GM19240 (cell line): Measurements from ENCODE around the gene EDN3.
"Not testable (repeated sequence)": the region's sequence is repeated elsewhere in the genome, so short reads cannot be mapped to it uniquely, and the experiment has no call there.

Source experiments
- DNase-seq: peaks from one replicate; pipeline ENCODE4 v3.0.0; 2011; ENCODE audit warnings: low spot score; ENCODE audit not compliant: insufficient read length

Gene EDN3

DNA sequence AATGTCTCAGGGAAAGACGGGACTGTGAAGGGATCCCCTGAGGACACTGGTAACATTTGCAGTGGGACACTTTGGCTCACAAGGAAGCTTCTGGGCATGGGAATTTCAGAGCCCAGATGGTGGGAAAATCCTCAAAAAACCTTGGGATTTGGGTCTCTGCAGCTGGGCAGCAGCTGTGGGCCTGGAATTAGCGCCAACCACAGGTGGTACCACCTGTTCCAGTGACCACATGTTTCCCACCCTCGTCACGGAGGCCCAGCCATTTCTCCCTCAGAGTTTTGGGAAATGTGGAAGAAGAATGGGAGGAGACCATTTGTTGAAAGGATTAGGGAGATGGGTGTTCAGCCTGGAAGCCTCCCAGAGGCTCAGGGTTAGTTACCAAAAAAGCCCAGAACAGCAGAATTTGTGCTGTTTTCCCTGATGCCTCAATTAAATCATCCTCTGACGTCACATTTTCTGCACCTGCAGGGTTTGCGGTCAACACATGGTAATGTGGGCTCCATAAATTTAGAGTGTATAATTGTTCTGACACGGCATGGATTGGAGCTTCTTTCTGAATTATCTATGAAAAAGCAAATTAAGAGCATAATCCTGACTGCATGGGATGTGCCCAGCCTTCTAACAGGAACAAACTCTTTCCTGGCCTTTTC lies 34.4 kb downstream of the EDN3 start:
- no peak for DNase-seq

GRCh38 chr20:59335377-59335776 lies 35.0 kb downstream of the EDN3 start:
- no peak for DNase-seq

GRCh38 chr20:59336540-59336939 lies 36.1 kb downstream of the EDN3 start:
- no peak for DNase-seq

DNA sequence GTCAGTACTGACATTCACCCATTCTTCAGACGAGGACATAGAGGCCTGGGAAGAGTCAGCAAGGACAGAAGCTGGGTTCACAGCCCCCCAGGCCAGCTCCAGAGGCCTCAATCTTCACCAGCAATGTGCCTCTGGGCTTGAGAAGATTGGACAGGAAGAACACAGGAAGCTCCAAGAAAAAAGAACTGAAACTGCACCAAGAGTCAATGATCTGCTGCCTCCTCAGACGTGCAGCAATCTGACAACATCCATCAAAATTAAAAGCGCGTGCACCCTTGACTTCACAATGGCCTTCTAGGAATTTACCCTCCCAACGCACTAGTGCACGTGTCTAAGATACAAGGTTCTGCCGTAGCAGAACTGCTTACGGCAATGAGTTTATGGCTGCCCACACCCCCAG lies 38.0 kb downstream of the EDN3 start:
- not testable (repeated sequence) for DNase-seq

DNA sequence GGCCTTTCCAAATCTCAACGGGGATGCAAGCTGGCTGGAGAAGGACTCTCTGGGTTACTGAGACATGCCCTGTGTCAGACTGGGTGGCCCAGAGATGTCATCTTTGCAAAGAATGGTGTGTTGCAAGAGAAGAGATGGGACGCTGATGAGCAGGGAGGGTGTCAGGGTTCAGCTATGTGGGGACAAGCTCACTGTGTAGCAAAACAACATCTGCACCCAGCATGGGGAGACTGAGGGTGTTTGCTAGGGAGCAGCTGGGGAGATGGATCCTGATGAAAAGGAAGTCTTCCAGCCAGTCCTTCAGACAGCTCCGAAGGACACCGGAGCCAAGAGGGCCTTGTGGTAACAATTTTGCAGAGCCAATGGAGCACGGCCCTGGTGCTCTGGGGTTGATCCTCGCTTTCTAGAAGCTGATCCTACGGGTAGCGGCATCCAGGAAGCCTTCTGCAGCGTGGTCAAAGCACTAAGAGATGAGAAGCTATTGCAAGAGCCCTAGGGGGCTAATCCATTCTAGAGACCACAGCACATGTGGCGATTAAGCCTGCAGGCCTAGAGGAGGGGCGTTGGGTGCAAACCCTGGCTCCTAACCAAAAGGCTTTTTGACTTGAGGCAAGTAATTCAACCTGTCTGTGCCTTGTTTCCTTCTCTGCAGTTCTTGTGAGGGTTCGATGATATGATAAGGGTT lies 39.9 kb downstream of the EDN3 start:
- DNase-seq: no peak

GRCh38 chr20:59341285-59342022 lies 41.0 kb downstream of the EDN3 start:
- DNase-seq: not testable (repeated sequence)

DNA sequence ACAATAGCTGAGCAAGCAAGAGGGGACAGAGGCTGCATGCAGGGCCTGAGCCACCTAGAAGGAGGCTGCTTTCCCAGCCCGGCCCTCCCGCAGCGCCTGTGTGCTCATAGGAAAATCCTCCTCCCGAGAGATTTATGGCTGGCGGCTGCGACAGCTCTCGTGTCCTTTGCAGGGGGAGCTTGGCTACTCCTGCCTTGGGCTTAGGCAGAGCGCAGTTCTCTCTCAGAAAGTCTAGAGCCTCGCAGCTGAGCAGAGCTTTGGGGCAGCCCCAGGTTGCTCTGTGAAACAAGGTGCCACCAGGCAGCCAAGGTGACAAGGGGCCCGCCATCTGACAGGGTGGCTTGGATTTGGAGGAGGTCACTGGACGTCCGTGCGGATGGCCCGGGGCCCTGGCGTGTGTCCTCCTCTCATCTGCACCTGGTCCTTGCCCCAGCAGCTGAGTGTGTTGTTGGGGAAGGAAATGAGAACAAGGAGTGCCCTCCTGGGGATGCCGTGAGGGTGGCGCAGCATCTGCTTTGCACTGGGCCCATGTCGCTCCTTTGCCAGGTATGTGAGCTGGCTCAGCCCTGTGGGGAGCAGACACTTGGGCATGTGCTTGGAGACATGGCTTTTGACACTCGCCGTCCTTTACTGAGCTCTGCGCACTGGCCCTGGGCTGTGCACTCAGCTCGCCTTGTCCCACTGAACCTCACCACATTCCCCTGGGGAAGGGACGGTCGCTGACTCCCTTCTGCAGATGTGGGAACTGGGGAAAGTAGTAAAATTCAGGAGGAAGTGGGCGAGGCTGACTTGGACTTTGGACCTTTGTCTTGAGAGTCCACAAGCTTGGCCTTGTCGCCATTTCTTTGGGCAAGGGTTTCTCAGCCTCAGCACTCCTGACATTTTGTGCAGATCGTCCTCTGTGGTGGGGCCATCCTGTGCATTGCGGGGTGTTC lies 41.9 kb downstream of the EDN3 start:
- DNase-seq: no peak

DNA sequence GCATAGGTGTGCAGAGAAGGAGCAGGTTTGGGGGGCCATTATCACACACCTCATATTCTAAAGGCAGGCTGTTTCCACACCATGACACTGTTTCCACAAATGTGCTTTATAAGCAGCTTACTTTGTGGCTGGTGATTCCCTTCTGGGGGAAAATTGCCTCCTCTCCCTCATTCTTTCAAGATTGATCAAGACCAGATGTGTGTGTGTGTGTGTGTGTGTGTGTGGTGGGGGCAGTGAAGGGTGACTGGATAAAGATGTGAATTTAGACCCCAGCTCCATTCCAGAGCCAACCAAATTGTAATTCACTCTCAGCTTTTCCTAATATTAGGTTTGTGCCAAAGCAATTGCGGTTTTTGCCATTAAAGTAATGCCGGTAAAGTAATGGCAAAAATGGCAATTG lies 45.6 kb downstream of the EDN3 start:
- DNase-seq: no peak

- no peak for DNase-seq
Observed at GRCh38 chr20:59349277-59349676, 48.9 kb downstream of the EDN3 start.

DNA sequence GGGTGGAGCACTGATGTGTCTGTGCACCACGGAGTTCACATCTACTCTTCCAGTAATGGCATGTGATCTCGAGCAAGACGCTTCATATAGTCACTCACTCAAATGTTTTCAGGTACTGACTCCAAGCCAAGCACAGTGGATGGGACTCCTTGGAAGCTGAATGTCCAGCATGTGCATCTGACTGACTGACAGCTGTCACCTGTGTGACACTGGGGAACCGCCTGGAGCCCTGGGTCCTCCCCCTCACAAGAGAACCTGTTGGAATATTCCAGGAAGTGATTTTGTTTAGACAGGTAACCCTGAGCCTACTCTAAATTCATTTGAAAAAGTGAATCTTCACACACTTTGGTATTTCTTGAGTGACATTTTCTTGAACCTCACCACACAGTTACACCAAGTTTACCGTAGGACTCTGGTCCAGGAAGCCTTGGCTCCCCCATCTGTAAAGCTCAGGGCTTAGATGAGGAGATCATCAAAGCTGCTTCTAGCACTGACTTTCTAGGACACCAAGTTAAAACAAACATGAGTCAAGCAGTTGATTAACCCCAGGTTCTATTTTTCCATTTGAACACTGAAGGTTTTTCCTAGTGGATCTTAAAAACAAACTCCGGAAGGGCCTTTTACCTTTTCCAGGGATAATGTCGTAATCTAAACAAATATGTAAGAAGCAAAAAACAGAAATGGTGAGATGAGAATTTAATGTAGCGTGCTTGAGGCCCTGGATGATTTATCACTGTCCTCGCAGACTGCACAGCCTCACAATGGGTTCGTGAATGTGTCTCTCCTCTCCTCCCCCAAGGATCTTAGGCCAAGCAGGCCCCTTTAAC lies 50.1 kb downstream of the EDN3 start:
- DNase-seq: no peak

DNA sequence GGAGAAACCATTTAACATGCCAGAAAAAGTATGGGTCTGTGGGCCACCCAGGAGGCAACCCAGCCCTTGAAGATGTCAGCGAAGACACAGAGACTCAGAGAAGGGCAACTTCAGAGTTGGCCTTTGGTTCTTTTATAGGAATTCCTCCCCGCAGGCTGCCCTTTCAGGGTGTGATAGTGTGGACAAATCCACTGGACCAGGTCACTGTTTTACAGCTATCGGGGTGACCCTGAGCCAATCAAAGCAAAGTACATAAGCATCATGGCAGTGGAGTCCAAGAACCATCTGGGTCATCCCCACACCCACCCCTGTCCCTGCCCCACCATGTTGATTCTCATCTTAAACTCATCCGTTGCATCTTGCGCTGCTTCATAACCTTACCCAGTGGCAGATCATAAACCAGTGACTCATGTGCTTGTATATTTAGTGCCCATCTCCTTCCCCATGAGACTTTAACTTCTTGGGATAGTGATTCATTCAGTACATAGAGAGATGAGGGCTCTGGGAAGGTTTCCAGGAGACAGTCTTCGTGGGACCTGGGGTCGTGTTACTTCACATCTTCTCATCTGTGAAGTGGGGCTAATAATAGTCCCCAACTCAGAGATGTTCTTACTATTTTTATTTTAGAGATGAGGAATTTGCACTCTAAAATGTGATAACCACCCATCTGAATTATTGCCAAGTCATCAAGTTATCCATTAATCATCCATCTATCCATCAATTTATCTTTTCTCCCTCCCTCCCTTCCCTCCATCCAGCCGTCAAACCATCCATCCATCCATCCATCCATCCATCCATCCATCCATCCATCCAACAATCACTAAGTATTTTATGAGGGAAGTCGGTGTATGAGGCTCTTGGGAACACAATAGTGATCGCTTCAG lies 51.0 kb downstream of the EDN3 start:
- DNase-seq: no peak

DNA sequence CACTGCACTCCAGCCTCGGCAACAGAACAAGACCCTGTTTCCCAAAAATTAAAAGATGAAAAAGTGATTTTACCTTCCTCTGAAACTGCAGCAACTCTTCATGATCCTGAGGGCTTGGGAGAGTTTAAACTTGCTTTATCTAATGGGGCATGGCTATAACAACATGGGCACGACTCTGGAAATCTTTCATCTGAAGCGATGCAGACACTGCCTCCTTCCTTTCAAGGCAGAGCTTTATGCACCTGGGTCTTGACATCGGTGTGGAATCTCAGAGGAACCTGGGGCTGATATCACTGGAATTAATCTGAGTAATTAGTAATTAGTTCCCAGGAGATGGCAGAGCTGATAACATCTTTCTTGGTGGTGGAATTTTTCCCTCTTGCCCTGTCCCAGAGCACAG lies 52.1 kb downstream of the EDN3 start:
- DNase-seq: no peak

- DNase-seq: no peak
Observed at GRCh38 chr20:59352990-59353389, 52.6 kb downstream of the EDN3 start.

DNA sequence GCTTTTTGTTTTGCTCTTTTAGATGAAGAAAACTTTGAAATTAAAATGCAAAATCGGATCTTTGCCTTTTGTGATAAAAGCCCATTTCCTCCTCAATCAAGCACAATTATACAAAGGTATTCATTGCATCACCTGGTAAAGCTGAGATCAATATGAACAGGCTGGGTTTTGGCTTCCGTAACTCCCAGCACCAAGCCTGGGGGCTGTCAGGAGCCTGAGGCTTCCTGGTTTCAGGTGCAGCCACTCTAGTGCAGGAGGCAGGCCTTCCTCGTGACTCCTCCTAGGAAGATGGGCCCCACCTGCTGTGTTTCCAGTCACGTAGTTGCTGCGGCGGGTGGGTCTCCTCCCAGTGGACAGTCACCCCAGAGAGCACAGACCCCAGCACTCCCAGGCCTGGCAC lies 54.0 kb downstream of the EDN3 start:
- no peak for DNase-seq

DNA sequence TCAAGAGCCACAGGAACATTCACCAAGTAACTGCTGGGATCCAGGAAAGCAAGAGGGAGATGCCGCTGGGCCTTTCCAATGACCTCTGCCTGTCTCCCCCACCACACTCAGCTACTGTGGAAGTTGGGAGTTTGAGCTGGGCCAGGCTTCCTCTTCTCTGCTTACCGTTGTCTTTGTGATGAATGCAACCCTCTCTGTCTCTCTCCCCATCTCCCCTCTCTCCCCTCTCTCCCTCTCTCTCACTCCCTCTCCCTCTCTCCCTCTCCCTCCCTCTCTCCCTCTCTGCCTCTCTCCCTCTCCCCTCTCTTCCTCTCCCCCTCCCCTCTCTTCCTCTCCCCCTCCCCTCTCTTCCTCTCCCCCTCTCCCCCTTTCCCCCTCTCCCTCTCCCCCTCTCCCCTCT lies 54.8 kb downstream of the EDN3 start:
- DNase-seq: no peak

- no peak for DNase-seq
Observed at GRCh38 chr20:59356662-59357165, 56.3 kb downstream of the EDN3 start.

- DNase-seq: not testable (repeated sequence)
Observed at GRCh38 chr20:59358793-59359192, 58.4 kb downstream of the EDN3 start.

- no peak for DNase-seq
Observed at GRCh38 chr20:59359906-59360725, 59.7 kb downstream of the EDN3 start.

DNA sequence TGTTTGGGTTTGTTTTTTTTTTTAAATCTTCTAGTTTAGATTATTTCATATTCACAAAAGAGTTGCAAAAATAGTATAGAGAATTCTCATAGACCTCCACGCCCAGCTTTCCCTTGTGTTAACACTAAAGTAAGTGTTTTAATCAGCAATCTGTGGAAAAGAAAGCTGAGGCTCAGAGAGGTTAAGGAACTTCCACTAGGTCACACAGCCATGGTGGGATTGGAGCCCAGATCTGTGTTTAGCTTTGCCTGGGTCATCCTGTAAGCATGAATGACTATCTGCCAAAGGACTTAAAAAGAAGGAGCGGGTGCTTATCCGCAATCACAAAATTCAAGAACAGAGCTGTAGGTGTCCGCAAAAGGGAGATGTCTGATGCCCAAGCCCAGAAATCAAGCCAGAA lies 60.5 kb downstream of the EDN3 start:
- no peak for DNase-seq
